Left lobe of liver (tissue), 2 donors: ENCODE results near the gene MS4A14. TPM values are rescaled to one million over a fixed set of nuclear protein-coding genes. Genes with fewer than 3 reads are reported as not detected.
"Not testable (repeated sequence)": the region's sequence is repeated elsewhere in the genome, so short reads cannot be mapped to it uniquely, and the experiment has no call there.

Source experiments
- ATAC-seq: fragments of 200-7000 bp; cut with Tn5 transposase; one replicate; pipeline ENCODE4 v1.9.1; 2020; ENCODE audit warnings: mild to moderate bottlenecking, moderate library complexity
- DNase-seq: peaks from one replicate; pipeline ENCODE4 v3.0.0-alpha.2; 2020; ENCODE audit warnings: low spot score
- total RNA-seq: library from RNA; stranded (reverse); gene quantifications from one replicate; pipeline ENCODE4 v1.2.1, GENCODE V29; 2021
- donor health status: DM: no; HTN: no; CAD: no; lungs with moderate emphysema.
- donor health status: DM: no; HTN: yes; CAD: no.

The MS4A14 gene, protein sequence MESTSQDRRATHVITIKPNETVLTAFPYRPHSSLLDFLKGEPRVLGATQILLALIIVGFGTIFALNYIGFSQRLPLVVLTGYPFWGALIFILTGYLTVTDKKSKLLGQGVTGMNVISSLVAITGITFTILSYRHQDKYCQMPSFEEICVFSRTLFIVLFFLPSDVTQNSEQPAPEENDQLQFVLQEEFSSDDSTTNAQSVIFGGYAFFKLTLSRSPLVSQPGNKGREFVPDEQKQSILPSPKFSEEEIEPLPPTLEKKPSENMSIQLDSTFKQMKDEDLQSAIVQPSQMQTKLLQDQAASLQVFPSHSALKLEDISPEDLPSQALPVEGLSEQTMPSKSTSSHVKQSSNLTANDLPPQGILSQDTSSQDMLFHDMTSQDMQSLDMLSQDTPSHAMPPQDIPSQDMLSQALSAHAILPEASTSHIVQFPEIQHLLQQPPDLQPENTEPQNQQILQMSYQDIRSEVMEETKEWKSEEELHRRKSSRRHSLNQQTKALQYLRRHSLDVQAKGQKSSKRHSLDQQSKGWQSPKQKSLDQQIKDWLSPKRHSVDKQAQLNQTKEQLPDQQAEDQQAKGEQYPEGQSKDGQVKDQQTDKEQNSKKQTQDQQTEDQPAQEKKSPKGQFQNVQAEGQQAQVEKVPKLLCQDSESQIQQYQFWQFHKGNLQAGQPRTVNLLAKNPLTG
- 0.43 TPM for total RNA-seq

DNA sequence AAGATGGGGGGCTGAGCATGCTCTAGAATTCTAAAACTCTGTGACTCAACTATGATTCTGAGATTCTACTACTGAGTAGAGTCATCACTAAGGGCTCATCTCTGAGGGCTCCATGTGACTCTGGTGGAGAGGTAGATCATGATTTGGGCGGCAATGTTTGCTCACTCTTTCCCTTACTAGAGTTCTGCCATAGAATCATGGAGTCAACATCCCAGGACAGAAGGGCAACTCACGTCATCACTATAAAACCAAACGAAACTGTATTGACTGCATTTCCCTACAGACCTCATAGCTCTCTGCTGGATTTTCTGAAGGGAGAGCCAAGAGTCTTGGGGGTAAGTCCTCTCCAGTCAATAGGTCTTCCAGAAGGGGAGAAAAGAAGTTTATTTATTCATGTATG, at the start of gene MS4A14:
TSS of gene MS4A14 (plus strand) at position 78 of the 400 bp plus-strand sequence. CDS start at position 198, 120 bp downstream.
- ATAC-seq (no peak), DNase-seq (no peak)

DNA sequence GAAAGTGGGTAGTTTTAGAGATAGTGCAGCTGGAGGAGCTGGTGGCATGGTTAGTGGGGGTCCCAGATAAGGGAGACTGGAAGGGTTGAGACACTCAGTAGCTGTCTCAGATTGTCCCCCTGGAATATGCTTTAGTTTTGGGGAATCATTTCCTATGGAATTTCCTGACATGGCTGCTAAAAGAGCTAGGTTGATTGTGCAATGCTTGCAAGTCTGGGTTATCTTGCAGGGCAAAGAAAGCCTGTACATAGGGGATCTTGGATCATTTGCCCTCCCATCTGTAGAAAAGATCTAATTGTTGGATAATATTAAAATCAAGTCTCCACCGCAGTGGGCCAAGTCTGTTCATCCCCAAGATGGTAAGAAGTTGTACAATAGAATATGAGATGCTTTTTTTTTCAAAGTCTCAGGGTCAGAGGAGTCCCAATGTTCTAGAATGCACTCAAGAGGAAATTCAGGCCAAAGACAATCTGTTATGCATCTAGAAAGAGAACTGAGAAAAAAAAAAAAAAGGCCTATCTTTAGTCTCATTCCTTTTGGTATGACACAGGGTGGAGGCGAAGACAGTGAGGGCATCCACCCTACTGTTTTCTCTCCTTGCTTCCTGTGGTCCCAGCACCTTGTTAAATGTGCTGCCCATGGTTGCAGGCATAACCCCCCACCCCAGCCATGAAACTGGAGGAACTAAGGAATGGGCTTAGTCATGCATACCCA, 49.0 kb upstream of the MS4A14 start:
- DNase-seq (no peak), ATAC-seq (no peak)

DNA sequence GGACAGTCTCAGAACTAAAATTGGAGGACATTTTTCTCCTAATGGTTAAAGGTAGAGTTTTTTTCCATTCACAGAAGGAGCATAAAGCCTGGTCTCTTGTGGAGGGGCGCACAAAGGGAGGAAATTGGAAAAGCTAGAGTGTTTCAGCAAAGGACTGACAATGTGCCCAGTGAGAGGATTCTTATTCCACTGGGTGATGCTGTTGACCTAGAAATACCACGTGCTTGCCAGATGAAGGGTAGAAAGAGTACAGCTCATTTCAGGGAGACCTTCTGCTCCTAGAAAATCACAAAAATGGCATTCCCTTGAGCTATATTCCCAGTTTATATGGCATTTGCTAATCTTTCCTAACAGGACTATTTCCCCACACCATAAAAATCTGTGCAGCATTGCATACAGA, 48.1 kb upstream of the MS4A14 start:
- DNase-seq (no peak), ATAC-seq (no peak)

DNA sequence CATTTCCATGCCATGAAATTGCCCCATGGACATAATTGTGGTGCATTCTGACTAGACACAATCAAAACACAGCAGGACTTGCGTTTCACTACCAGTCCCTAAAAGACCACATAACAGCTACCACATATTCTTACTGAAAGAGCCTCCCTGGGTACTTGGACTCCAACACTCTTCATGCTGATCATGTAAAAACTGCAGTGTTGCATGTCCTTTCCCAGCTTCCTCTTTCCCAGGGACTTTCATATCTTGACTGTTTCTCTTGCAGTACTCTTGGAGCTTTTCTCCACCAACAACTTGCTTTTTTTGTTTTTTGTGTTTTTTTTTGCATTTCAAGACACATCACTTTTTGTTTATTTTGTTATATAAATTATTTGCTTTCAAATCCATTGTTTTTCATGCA, 46.3 kb upstream of the MS4A14 start:
- ATAC-seq (no peak), DNase-seq (no peak)

DNA sequence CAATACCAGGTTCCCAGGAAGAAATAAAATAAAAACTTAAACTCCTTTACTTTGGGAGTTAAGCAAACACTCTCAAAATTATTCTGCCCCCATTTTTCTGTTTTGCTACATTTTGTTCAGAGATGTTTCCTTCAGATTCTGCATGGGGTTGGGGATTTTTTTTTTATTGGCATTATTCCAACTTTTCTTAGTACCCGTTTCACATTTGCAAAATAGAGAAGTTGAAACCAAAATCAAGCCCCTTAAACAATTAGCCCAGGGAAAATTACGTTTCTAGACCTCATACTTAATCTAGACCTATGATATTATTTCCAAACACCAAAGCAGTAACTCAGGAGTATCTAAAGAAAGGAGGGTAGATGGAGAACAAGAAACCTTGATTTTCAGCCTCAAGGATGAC, 38.5 kb upstream of the MS4A14 start:
- DNase-seq (no peak), ATAC-seq (no peak)

DNA sequence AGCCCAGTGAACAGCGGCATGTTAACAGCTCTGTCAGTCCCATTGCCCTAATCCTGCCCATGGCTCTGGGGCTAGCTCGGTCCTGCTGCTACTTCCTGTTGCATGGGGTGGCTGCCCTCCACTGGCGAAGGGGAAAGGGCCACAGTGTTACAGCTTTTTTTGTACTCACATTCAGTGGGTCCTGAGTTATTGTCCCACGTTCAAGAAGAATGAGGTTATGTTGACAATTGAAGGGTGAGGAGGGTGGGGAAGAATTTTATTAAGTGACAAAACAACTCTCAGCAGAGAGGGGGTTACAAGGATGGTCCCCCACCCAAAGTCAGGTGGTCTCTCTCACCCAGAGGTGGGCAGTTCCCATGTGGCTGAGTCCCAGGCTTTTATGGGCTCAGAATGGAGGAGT, 35.6 kb upstream of the MS4A14 start:
- no peak for ATAC-seq
- no peak for DNase-seq

DNA sequence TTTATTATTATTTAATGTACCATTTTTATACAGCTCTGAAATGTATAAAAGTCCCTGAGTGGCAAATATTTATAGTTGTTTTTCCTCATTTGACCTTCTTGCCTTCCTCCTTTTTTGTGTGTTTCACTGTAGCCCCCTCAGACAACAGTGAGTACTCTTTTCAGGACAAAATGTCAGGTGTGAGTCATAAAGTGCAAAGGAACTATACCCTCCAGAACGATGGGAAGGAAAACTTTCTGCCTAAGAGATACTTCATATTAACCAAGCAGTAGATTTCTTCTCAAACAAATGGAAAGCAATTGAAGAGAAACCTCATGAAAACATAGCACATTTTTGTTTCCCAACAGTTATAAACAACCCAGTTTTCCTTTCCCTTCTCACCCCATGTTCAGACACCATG, 34.0 kb upstream of the MS4A14 start:
- ATAC-seq (no peak), DNase-seq (no peak)

DNA sequence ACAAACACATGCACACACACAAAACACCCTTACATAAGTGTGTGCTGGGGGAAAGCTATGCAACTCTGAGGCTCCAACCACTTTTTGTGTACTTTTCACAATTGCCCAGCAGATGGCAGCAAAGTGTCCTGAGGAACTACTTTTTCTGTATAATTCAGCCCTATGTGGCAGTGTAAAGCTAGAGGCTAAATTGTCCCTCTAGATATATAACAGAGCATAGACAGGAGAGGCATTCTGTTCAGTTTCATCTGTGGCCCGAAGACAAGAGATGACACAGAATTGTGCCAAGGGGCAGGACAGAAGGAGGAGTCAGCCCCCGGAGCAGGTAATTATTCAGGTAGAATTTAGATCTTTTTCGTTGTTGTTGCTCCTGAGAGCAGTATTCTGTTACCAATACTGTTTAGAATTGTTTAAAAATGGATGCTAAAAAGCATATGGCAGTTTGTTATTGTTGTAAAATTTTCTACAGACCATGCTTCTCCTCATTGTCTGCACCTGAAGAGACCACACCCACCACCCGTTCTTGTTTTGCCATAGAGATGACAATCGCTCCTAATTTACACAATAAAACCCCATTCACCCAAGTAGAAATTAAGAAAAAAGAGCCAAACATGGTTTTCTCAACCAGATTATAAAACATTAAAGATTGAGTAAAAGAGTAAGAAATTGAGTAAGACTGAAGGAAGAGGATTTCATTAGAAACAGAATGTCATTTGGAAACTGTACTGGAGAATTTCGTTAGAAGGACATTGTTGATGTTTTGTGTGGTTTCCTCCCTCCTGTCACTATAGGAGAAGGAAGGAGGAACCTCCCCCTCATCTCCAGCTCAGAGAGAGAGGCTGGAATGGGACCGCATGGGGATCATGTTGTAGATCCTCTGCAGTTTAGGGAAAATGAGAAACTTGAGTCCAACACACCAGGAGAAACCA, 32.5 kb upstream of the MS4A14 start:
- DNase-seq (peak; percentile 58), ATAC-seq (peak; percentile 96)

DNA sequence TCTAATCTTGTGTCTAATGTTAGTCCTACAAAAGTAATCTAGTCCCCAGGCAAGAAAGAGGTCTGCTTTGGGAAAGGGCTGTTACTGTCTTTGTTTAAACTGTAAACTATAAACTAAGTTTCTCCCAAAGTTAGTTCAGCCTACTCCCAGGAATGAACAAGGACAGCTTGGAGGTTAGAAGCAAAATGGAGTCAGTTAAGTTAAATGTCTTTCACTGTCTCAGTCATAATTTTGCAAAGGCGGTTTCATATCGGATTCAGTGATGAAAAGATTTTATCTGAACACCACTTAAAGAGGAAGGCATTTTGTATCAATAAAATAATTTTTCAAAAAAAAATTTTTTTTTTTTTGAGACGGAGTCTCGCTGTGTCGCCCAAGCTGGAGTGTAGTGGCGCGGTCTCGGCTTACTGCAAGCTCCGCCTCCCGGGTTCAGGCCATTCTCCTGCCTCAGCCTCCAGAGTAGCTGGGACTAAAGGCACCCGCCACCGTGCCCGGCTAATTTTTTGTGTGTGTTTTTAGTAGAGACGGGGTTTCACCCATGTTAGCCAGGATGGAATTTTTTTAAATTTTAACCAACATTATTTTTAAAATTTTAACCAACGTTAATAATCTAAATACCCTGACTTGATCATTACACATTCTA, 29.9 kb upstream of the MS4A14 start:
- ATAC-seq = not testable (repeated sequence)

DNA sequence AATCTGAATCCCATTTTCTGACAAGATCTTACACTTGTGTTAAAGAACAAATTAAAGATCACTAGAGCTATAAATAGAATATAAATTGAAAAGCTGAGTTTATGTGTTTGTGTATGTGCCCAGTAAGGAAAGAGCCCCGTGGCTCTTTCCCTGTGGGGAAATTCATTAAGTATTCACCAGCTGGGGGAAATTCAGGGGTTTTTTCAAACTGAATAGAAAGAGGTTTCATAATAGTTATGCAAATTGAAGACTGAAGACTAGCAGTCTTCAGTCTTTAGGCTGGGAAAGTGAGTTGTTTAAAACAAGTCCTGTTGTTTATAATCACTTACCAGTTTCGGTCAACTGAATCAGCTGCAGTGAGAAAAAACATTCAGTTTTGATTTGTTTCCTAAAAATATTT, 29.2 kb upstream of the MS4A14 start:
- DNase-seq = no peak
- ATAC-seq = no peak

More for the DNA sequence above, 29.9 kb upstream of the MS4A14 start:
- DNase-seq = not testable (repeated sequence)

DNA sequence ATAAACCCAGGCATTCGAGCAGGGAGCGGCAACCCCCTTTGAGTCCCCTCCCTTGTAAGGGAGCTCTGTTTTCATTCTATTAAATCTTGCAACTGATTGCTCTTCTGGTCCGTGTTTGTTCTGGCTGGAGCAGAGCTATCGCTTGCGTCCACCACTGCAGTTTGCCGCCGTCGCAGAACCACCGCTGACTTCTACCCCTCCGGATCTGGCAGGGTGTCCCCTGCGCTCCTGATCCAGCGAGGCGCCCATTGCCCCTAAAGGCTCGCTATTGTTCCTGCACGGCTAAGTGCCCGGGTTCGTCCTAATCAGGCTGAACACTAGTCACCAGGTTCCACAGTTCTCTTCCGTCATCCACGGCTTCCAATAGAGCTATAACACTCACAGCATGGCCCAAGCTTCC, 28.4 kb upstream of the MS4A14 start:
- ATAC-seq = no peak

DNA sequence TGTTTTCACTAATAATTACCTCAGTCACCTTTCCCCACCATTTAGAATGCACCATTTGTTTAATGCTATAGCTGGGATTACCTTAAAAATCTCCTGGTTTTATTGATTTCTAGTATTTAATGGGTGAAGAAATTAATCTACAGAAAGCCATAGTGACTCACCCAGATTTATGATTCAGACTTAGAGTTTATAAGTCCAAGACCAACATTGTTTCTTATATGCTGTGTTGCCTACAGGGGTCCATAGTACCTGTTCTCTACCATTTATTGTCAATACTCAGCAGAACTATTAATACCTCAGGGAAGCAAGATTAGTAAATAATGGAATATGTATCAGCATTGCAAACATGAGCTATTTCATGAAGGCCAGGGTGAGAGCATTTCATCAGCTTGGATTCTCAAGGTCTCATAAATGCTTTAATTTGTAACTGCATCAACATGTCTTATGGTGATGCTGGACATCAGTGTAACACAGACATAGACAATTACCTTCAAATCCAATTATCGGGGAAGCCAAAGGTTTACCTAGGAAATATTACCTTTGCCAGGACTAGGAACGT, 25.9 kb upstream of the MS4A14 start:
- DNase-seq = no peak
- ATAC-seq = no peak

More for the DNA sequence above, 28.4 kb upstream of the MS4A14 start:
- DNase-seq = no peak

DNA sequence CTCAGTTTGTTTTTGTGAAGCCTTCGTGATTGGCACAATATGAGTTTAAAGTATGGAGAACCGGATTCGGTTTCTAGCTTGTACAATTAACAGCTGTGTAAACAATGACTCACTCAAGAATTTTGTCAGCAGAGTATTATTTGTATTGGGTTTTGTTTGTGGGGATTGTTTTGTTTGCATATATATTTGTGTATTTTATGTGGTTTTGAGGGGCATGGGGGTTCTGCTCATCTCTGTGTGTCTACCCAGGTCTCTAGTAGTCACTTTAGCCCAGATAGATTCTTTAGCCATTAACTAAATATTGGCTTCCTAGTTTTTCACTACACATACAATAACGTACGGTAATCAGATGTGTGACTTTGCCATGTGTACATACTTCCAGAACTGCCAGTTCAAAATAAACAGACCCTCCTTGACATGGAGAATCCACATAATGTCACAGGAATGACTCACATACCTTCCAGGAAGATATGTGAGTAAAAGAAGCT, 25.4 kb upstream of the MS4A14 start:
- no peak for ATAC-seq
- DNase-seq = no peak

DNA sequence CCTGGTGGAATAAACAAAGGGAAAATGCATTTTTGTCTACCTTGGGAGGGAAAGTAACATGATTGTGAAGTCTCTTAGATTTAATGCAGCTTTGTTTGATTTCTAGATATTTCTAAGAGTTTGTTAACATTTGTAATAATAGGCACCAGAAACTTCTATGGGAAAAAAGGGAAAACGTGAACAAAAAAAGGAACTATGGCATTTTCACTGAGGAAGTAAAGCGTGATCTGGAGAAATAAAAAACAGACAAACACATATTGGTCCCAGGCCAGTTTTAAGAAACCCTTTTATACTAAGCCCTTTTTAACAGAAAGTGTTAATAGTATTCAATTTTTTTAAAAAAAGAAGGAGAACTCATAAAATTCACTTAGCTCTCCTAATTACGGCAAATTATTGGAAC, 24.9 kb upstream of the MS4A14 start:
- ATAC-seq (no peak), DNase-seq (no peak)

DNA sequence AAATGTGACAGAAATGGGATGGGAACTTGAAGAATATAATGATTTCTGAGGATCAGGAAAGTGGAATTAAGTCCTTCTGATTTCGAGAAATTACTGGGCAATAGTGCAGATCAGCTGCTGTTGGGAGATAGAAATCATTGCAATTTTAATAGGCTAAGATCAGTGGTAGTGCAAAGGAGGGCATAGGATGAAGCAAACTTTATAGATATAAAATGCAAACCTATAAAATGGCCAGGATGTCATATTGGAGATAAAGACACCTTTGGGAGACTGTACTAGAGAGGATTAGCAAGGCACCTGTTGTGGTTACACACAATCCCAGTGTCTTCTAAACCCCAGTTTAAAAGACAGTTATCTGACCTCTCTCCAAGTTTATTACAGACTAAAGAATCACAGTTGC, 24.4 kb upstream of the MS4A14 start:
- ATAC-seq (no peak), DNase-seq (no peak)

DNA sequence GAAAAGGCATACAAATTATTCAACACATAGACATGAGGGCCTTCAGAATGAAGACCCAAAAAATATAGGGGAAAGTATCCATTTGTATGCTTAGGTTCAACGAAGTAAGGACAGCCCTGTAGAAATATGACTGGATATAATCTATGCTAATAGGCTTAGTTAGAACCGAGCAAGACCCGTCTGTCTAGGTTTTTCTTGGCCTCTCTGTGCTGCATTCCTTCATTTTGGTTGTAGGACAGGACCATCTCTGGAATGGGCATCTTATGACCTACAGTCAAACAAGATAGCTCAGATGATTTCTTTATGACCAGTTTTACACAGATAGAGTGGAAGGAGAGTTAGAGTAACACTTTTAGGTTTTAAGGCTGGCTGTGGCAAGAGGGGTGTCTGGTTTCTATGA, 23.5 kb upstream of the MS4A14 start:
- ATAC-seq (no peak), DNase-seq (no peak)

DNA sequence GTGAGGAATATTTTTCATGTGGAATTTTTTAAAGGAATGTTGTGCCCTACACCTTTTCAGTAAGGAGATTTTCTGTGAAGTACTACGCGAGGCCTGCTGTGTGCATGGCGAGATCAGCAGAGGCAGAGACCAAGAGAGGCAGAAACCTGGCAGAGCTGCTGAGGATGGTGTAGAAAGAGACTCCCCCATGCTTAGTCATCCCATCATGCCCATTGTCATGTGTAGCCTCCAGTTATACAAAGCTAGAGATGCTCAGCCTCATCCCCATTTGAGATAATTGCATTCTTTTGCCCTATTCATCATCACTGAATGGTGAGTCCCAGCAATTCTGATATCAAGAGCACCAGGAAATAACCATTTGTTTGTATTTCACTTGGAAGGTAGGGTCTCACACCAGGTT, 20.9 kb upstream of the MS4A14 start:
- no peak for DNase-seq
- no peak for ATAC-seq

DNA sequence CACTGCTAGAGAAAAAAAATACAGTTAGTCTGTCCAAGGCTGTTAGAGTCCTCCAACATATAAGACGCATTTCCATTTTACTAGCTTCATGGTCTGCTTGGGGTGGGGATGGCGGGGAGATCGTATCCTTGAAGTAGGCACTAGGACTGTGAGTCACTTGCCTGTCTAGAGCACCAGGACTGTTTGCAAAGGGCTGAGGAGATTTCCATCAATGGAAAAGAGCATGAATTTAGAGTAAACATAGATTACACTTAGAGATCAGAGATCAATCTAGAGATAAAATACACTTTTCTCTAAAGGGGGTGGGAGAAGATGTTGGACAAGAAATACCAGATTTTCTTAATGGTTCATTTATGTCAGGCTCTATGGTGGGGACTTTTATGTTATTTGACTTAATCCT, 19.7 kb upstream of the MS4A14 start:
- DNase-seq (no peak), ATAC-seq (no peak)

DNA sequence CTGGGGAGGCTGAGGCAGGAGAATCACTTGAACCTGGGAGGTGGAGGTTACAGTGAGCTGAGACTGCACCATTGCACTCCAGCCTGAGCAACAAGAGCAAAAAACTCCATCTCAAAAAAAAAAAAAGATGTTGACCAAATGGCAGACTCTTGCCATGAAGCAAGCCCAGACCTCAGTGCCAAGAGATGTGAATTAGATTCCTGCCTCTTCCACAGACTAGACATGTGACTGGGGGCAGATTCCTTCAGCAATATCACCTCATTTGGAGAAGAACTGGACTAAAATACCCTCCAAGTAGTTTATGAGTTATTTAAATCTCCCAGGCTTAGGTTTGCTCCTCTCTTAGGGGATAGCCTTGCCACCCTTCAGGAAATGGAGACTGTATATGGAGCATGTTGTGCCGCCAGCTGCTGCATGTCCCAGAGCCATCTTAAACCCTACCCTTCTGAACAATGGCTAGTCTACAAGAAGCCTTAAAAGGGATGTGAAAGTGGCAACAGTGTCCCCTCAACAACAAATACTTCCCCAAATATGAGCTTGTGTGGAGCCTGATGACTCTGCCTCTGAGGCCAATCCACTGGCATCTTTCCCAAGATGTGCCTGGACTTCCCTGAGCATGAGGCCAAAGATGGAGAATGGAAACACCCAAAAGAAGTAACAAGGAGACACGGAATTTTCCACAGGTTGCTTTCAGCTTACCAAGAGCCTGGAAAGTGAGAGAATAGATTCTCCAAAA, 18.7 kb upstream of the MS4A14 start:
- DNase-seq (no peak), ATAC-seq (peak; percentile 49)
